Astrocyte of the hippocampus (primary cell): ENCODE results near the gene SCPEP1.
A peak's percentile ranks its signal among the peaks of the same experiment; 100 is the strongest.

Experiments
- DNase-seq: peaks from one replicate; pipeline ENCODE4 v3.0.0; 2011; ENCODE audit warnings: low read depth, low spot score

Gene SCPEP1

GRCh38 chr17:57040571-57040970, 62.6 kb downstream of the SCPEP1 start:
- DNase-seq, result no peak

GRCh38 chr17:57043276-57043675, 65.3 kb downstream of the SCPEP1 start:
- DNase-seq, result no peak

- no peak for DNase-seq
Measured at GRCh38 chr17:57044976-57045867, 67.3 kb downstream of the SCPEP1 start.

- peak; percentile 9 for DNase-seq
Measured at GRCh38 chr17:57045868-57046704, 68.2 kb downstream of the SCPEP1 start.

- DNase-seq, result no peak
Measured at GRCh38 chr17:57046749-57047148, 68.8 kb downstream of the SCPEP1 start.

- no peak for DNase-seq
Measured at GRCh38 chr17:57048096-57048495, 70.2 kb downstream of the SCPEP1 start.

GRCh38 chr17:57050306-57050705, 72.4 kb downstream of the SCPEP1 start:
- DNase-seq, result no peak

- DNase-seq, result no peak
Measured at GRCh38 chr17:57051886-57052361, 74.0 kb downstream of the SCPEP1 start.
